Kidney (tissue), 14 donors: ENCODE results near the gene CORO2B. TPM values are rescaled to one million over a fixed set of nuclear protein-coding genes. Genes with fewer than 3 reads are reported as not detected.

ENCODE experiments used
- DNase-seq, 5 donors: peaks; one replicate each; pipeline ENCODE4 v3.0.0-alpha.2; 2013 to 2020
- FAIRE-seq: peaks from 2 replicates; lab custom pipeline; 2012; peaks lifted over from hg19 to GRCh38; lab: Jason Lieb, UNC
- H3K27ac ChIP-seq, 2 donors: one replicate each; pipeline ENCODE4 v1.7.0; 2013; ENCODE audit warnings: low read depth in 2 of 2, low read length in 2 of 2, inconsistent platforms in 1 of 2
- H3K27me3 ChIP-seq: one replicate; pipeline ENCODE4 v1.7.1; 2013; ENCODE audit warnings: low read length, inconsistent platforms; ENCODE audit not compliant: control insufficient read depth, insufficient read depth
- H3K36me3 ChIP-seq, 3 donors: one replicate each; pipeline versions ENCODE4 v1.7.0 to v1.7.1; 2013; ENCODE audit warnings: low read length in 3 of 3, control low read depth in 1 of 3, inconsistent platforms in 1 of 3; ENCODE audit not compliant: insufficient read depth in 3 of 3, control insufficient read depth in 2 of 3
- H3K4me1 ChIP-seq, 3 donors: one replicate each; pipeline versions ENCODE4 v1.7.0 to v1.7.1; 2013; ENCODE audit warnings: low read length in 3 of 3, inconsistent platforms in 1 of 3, low read depth in 1 of 3; ENCODE audit not compliant: control insufficient read depth in 2 of 3, insufficient read depth in 2 of 3
- H3K4me3 ChIP-seq, 3 donors: one replicate each; pipeline versions ENCODE4 v1.7.0 to v1.8.1; 2013; ENCODE audit warnings: low read length in 3 of 3, control low read depth in 1 of 3, inconsistent platforms in 1 of 3
- H3K9ac ChIP-seq, 3 donors: one replicate each; pipeline versions ENCODE4 v1.7.0 to v1.7.1; 2013; ENCODE audit warnings: low read length in 3 of 3, control low read depth in 1 of 3, inconsistent platforms in 1 of 3
- H3K9me3 ChIP-seq, 3 donors: one replicate each; pipeline versions ENCODE4 v1.7.0 to v1.7.1; 2013; ENCODE audit warnings: low read length in 3 of 3, control low read depth in 1 of 3, inconsistent platforms in 1 of 3; ENCODE audit not compliant: control insufficient read depth in 2 of 3, insufficient read depth in 1 of 3
- intact Hi-C: fragments of 100-400 bp; cut with DNase I; formaldehyde crosslinking; loops from one replicate; pipeline ENCODE4 v1.11.1; 2022
- polyA plus RNA-seq: library from polyadenylated mRNA; stranded (reverse); fragments of 350-450 nt; fragmentation: Illumina TruSeq; extraction: RNeasy Lipid Tissue Mini Kit (QIAGEN cat#74804); gene quantifications from one replicate; pipeline ENCODE4 v1.2.3, GENCODE V29; 2014; ENCODE audit warnings: low read depth, low replicate concordance; ENCODE audit not compliant: insufficient read depth
- total RNA-seq: library from RNA; stranded (reverse); fragmentation: NEBNext Ultra II Directional; extraction: Animal tissue kit (Norgen Biotek cat#: 25700); gene quantifications from one replicate; pipeline ENCODE4 v1.2.1, GENCODE V29; 2021
- TF ChIP-seq, protein P1 (sequence below): IDR thresholded peaks from 3 replicates; pipeline ENCODE4 v1.5.1; 2012; ENCODE audit warnings: mild to moderate bottlenecking, moderate library complexity, borderline replicate concordance; ENCODE audit not compliant: insufficient read depth; ENCODE audit errors: extremely low read depth
- donor health status: control.
- donor health status: control.
- donor health status: control.
- donor health status: control.
- donor health status: control.
- donor health status: DM: yes; HTN: yes; CAD: no.
- donor health status: Normal renal cell carcinoma (clear cell type).

Gene CORO2B
- total and polyA plus RNA-seq, 2 donors from 2014 or later: 7.9 to 9.0 TPM

DNA sequence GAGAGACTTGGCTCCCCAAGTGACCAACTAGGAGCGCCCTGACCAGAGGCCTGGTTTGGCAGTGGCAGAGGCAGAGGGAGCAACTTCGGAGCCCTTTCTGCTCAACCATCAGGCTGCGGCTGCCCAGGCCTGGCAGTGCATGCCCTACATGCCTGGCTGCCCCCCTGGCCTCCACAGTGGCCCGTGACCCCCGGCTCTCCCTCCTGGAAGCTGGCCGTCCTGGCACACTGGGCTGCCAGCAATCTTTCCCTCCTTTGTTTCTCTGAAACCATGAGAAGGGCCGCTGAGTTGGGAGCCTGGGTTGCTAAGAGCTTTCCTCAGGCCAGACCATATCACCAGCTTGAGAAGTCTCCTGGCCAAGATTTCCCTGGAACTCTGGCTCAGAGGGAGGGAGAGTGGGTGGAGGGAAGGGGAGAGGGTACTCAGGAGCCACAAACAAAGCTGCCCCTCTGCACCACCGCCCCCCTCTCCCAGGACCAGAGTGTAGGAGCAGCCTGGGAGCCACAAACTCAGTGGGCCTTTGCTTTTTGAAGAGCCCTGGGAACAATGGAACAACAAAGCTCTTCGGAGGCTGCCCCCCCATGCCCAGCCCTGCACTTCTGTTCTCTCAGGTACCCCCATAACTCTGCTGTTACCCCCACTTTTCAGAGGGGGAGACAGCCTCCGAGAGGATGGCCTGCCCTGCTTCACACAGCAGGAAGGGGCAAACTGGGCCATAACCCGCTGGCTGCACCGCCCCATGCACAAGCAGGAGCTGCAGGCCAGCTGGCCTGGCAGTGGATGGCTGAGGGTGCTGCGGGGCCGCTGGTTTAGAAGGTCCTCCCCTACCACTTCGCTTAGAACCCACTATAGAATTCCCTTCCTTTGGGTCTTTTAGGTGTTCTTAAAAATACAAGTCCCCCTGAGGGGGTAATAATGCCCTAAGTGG, 11.3 kb downstream of the CORO2B start:
- TF ChIP-seq, protein P1, sequence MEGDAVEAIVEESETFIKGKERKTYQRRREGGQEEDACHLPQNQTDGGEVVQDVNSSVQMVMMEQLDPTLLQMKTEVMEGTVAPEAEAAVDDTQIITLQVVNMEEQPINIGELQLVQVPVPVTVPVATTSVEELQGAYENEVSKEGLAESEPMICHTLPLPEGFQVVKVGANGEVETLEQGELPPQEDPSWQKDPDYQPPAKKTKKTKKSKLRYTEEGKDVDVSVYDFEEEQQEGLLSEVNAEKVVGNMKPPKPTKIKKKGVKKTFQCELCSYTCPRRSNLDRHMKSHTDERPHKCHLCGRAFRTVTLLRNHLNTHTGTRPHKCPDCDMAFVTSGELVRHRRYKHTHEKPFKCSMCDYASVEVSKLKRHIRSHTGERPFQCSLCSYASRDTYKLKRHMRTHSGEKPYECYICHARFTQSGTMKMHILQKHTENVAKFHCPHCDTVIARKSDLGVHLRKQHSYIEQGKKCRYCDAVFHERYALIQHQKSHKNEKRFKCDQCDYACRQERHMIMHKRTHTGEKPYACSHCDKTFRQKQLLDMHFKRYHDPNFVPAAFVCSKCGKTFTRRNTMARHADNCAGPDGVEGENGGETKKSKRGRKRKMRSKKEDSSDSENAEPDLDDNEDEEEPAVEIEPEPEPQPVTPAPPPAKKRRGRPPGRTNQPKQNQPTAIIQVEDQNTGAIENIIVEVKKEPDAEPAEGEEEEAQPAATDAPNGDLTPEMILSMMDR: no peak
- Histone ChIP-seq H3K27me3 (no peaks in the 10 kb centered on the region), H3K9me3 (no peaks in the 10 kb centered on the region), H3K4me1 (peaks cover 0 to 6% (median 0%) of the 10 kb centered on the region in 3 donors), H3K9ac (no peak overlapping the region), H3K4me3 (no peak overlapping the region), H3K36me3 (no peaks in the 10 kb centered on the region), H3K27ac (peak overlapping the region in 1 of 2 donors; percentile 37)
- intact Hi-C loops: no loop called here
- no peak for DNase-seq
- no peak for FAIRE-seq

DNA sequence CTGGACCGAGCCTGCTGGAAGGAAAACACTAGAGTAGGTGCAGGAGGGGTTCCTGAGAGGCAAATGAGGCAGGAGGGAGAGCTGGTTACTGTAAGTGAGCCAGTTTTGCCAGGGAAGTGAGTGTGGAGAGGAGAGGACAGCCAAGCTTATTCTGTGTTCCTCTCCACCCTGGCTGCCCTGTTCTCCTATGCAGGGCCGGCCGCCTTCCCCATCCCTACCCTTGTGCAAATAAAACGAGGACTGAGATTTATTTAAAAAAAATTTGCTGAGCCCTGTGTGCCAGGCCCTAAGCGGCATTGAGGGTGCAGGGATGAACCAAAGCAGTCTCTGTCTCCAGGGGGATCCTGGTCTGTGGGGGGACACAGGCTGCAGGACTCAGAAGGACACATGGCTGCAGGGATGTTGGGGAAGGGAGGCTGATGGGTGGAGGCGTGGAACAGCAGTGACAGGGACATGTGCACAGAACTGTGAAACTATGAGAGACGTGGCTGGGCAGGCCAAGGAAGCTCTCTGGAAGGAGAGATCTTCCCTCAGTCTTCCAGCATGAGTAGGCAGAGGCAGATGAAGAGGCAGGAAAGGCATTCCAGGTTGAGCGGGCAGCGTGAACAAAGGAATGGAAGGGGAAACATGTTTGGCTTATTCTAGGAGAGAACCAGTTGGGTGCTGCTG, 12.1 kb downstream of the CORO2B start:
- FAIRE-seq (no peak), DNase-seq (no peak)
- Histone ChIP-seq H3K9me3 (no peaks in the 10 kb centered on the region), H3K27ac (no peak overlapping the region), H3K36me3 (no peaks in the 10 kb centered on the region), H3K27me3 (no peaks in the 10 kb centered on the region), H3K4me1 (peaks cover 0 to 9% (median 0%) of the 10 kb centered on the region in 3 donors), H3K9ac (no peak overlapping the region), H3K4me3 (no peak overlapping the region)
- TF ChIP-seq, protein P1: no peak
- intact Hi-C loops: no loop called here

DNA sequence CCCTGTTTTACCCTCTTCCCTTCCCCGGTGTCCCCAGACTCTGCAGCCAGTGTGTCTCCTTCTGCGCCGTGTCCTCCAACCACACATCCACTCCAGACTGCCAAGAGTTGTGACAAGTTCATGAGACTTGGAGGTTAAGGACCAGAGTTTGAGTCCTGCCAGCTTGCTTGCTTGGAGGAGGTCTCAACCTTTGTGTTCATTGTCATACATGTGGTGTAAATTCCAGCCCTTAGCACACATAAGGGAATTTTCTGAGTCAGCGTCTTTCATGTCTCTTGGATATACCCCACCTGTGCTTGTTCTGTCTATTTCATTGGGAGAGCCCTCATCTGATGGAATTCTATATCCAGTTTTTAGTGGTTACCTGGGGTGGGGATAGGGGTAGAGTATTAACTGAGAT, 13.3 kb downstream of the CORO2B start:
- Histone ChIP-seq H3K27me3 (no peaks in the 10 kb centered on the region), H3K36me3 (no peaks in the 10 kb centered on the region), H3K4me3 (no peak overlapping the region), H3K27ac (no peak overlapping the region), H3K9ac (no peak overlapping the region), H3K4me1 (peaks cover 0 to 5% (median 0%) of the 10 kb centered on the region in 3 donors), H3K9me3 (no peaks in the 10 kb centered on the region)
- TF ChIP-seq, protein P1: no peak
- DNase-seq: peak in 2 of 5 donors; percentile 48 to 78
- intact Hi-C loops: no loop called here
- FAIRE-seq: no peak
